Measurements from ENCODE around the gene PHF12.

GRCh38 chr17:28940675-28941074 is 10.6 kb downstream of the PHF12 start:
- TF ChIP-seq ZSCAN20 (CRISPR knock-in tag; IDR thresholded peaks at IDR 0.05) (no peak), JUNB (IDR thresholded peaks at IDR 0.05) (no peak), CTCF (IDR thresholded peaks at IDR 0.05) (no peak), HMGXB4 (CRISPR knock-in tag; IDR thresholded peaks at IDR 0.05; ENCODE audit: borderline replicate concordance) (no peak), USF2 (IDR thresholded peaks at IDR 0.05) (no peak), POLR2A (IDR thresholded peaks at IDR 0.05; ENCODE audit: low read length) (no peak), NFE2L2 (conservative IDR thresholded peaks at IDR 0.05; ENCODE audit: low read length) (no peak), ZFP36 (IDR thresholded peaks at IDR 0.05; ENCODE audit: borderline replicate concordance, partially characterized antibody) (no peak), BHLHE40 (IDR thresholded peaks at IDR 0.05; ENCODE audit: low read depth, low read length) (no peak), MAX (IDR thresholded peaks at IDR 0.05) (no peak), EHMT2 (IDR thresholded peaks at IDR 0.05; ENCODE audit: low read depth) (no peak), CHD4 (IDR thresholded peaks at IDR 0.05; ENCODE audit: borderline replicate concordance) (no peak), PBX3 (IDR thresholded peaks at IDR 0.05) (no peak)
- TF ChIP-seq, protein P1, sequence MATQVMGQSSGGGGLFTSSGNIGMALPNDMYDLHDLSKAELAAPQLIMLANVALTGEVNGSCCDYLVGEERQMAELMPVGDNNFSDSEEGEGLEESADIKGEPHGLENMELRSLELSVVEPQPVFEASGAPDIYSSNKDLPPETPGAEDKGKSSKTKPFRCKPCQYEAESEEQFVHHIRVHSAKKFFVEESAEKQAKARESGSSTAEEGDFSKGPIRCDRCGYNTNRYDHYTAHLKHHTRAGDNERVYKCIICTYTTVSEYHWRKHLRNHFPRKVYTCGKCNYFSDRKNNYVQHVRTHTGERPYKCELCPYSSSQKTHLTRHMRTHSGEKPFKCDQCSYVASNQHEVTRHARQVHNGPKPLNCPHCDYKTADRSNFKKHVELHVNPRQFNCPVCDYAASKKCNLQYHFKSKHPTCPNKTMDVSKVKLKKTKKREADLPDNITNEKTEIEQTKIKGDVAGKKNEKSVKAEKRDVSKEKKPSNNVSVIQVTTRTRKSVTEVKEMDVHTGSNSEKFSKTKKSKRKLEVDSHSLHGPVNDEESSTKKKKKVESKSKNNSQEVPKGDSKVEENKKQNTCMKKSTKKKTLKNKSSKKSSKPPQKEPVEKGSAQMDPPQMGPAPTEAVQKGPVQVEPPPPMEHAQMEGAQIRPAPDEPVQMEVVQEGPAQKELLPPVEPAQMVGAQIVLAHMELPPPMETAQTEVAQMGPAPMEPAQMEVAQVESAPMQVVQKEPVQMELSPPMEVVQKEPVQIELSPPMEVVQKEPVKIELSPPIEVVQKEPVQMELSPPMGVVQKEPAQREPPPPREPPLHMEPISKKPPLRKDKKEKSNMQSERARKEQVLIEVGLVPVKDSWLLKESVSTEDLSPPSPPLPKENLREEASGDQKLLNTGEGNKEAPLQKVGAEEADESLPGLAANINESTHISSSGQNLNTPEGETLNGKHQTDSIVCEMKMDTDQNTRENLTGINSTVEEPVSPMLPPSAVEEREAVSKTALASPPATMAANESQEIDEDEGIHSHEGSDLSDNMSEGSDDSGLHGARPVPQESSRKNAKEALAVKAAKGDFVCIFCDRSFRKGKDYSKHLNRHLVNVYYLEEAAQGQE (IDR thresholded peaks at IDR 0.05): no peak

Measured in A549 (cell line).